Vagina (tissue), 2 donors: ENCODE data around the gene GADD45B.

Experiments used
- POLR2A ChIP-seq, 2 donors: fragments of 450-650 bp; IDR thresholded peaks; one replicate each; pipeline ENCODE4 v1.6.1; 2017; ENCODE audit warnings: antibody characterized with exemption in 2 of 2, mild to moderate bottlenecking in 2 of 2, moderate library complexity in 2 of 2
- TF ChIP-seq, protein P1 (sequence below), 3 experiments: fragments of 450-650 bp in 2 of 3; fragments of 200-600 bp in 1 of 3; sonication (generic) in 1 of 3; IDR thresholded peaks; one replicate each; pipeline ENCODE4 v1.5.1; 2017 to 2019; ENCODE audit warnings: antibody characterized with exemption in 3 of 3, mild to moderate bottlenecking in 2 of 3, moderate library complexity in 2 of 3

DNA sequence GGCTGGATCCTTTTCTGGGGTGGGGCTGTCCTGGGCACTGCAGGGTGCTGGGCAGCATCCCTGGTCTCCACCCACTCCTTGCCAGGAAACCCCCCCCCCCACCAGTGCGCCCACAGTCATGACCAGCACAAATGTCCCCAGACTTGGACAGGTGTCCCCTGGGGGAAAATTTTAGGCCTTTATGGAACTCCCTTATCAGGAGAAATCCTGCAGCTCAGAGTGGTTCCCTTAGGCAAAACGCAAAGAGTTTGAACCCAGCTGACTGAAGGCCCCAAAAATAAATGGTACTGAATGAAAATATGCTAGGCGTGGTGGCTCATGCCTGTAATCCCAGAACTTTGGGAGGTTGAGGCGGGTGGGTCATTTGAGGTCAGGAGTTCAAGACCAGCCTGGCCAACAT, 51.8 kb downstream of the GADD45B start:
- TF ChIP-seq, protein P1, sequence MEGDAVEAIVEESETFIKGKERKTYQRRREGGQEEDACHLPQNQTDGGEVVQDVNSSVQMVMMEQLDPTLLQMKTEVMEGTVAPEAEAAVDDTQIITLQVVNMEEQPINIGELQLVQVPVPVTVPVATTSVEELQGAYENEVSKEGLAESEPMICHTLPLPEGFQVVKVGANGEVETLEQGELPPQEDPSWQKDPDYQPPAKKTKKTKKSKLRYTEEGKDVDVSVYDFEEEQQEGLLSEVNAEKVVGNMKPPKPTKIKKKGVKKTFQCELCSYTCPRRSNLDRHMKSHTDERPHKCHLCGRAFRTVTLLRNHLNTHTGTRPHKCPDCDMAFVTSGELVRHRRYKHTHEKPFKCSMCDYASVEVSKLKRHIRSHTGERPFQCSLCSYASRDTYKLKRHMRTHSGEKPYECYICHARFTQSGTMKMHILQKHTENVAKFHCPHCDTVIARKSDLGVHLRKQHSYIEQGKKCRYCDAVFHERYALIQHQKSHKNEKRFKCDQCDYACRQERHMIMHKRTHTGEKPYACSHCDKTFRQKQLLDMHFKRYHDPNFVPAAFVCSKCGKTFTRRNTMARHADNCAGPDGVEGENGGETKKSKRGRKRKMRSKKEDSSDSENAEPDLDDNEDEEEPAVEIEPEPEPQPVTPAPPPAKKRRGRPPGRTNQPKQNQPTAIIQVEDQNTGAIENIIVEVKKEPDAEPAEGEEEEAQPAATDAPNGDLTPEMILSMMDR (IDR thresholded peaks at IDR 0.05): no peak
- TF ChIP-seq POLR2A (IDR thresholded peaks at IDR 0.05): no peak
